ENCODE results near the gene RND2. TPM values are rescaled to one million over a fixed set of nuclear protein-coding genes. Genes with fewer than 3 reads are reported as not detected.
A peak's percentile ranks its signal among the peaks of the same experiment; 100 is the strongest.

Gene RND2
- total RNA-seq, 1 experiment from 2014 or later = 0.11 TPM

GRCh38 chr17:43006639-43007551, 18.1 kb upstream of the RND2 start, which contains the start of gene IFI35:
Gene IFI35 (plus strand): TSS chr17:43006784. CDS start chr17:43006948, 164 bp downstream.
- DNase-seq (ENCODE audit: low read depth) = peak; percentile 84

DNA sequence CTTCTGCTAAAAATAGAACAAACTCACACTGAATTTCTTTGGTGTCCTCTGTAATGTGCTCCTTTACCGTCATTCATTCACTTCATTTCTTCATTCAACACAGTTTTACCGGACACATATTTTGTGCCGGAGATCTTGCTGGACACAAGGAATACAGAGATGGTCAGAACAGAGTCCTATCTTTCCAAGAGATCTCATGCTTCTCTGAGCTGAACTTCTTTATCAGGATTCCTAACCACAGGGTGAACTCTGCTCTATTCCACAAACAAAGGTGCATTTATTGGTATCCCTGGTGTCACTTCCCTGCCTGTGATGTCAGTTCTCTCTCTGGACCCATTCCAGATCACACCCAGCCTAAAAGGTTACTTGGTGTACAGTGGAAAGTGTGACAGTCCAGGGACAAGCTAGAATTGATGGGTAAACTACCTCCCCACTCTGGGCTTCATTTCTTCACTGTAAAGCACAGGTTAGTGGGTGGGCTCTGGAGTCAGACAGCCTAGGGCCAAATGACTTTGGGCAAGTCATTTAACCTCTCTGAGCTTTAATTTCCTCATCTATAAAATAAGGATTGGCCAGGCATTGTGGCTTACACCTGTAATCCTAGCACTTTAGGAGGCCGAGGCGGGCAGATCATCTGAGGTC, 14.2 kb upstream of the RND2 start:
- no peak for DNase-seq (ENCODE audit: low read depth)

- no peak for DNase-seq (ENCODE audit: low read depth)
Measured at GRCh38 chr17:43011728-43012472, 13.1 kb upstream of the RND2 start.

GRCh38 chr17:43013296-43013695, 11.7 kb upstream of the RND2 start:
- DNase-seq (ENCODE audit: low read depth) = no peak

- no peak for DNase-seq (ENCODE audit: low read depth)
Measured at GRCh38 chr17:43014020-43014648, 10.9 kb upstream of the RND2 start.

GRCh38 chr17:43014649-43015542, 10.1 kb upstream of the RND2 start:
- DNase-seq (ENCODE audit: low read depth) = no peak

DNA sequence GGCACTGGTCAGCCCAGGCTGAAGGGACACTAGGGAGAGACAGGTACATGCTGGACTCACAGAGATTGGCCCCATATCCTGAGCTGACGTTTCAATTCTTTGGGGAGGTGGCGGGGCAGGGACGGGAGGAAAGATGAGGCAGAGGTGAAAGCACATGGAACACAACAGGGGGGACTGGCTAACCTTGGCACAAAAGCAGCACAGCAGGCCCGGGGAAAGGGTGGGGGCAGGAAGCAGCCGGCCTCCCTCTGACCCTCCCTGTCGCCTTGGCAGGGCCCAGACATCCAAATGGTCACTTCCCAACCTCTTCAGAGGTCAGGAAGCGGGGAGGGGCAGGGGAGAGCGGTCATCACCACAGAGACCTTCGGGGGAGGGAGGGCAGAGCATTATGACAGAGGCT, 9.5 kb upstream of the RND2 start:
- no peak for DNase-seq (ENCODE audit: low read depth)

DNA sequence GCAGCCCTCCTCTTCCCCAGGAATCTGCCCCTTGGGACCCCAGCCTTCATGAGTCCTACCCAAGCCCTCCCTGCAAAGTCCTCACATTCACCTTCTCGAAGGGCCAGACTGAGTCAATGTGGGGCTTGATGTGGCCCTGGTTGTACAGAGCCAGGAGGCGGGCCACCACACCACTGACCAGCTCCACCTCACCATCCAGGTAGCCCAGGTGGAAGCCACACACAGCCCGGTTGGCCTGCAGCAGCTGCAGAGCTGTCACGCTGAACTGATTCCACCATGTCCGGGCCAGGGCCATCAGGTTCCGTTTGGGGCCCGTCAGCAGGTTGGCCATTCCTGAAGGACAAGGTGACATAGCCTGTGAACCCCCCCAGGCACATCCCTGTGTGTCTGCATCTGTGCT, 8.8 kb upstream of the RND2 start:
- DNase-seq (ENCODE audit: low read depth) = no peak

DNA sequence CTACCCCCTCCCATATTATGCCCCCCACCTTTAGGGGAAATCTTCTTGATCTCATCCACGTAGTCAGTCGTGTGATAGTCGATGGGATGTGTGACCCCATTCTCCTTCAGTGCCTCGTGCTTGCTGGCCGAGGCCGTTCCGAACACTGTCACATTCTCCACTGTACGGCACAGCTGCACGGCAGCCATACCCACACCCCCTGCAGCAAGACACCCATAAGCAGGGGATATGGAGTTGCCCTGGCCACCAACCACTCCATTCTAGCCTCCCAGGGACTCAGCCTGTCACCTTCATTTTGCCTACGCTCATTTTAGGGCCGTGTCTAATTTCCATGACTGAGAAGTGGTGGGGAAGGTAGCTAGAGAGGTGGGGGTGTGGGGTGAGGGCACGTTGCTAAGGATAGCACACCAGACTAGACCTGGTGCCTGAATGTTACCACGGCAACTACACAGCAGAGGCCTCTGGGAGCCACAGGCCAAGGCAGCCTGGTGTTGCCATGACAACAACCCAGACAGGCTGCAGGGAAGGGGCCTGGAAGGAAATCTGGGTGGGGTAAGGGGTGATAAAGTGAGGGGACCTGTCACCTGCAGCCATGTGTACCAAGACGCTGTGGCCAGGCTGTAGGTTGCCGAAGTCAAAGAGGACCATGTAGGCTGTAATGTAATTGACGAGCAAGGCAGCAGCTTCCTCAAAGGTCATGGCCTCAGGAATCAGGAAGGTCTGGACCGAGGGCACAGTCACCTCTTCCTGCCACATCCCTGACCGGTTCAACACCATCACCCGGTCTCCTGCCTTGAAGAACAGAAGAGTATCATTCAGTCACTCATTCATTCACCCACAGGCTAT, 6.8 kb upstream of the RND2 start:
- DNase-seq (ENCODE audit: low read depth) = no peak

DNA sequence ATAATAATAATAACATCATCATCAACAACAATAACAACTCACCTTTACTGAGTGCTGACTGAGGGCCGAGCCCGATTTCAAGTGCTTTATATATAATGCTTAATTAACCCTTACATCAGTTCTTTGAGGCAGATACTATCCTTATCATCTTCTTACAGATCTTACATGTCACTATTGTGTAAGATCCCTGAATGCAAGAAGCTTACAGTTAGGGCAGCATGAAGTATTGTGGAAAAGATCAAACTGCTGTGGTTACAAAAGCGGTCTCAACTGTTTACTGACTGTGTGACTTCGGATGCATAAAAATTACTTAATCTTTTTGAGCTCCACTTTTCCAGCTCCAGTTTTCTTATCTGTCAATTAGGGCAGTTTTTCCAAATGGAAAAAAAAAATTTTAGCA, 6.1 kb upstream of the RND2 start:
- no peak for DNase-seq (ENCODE audit: low read depth)

DNA sequence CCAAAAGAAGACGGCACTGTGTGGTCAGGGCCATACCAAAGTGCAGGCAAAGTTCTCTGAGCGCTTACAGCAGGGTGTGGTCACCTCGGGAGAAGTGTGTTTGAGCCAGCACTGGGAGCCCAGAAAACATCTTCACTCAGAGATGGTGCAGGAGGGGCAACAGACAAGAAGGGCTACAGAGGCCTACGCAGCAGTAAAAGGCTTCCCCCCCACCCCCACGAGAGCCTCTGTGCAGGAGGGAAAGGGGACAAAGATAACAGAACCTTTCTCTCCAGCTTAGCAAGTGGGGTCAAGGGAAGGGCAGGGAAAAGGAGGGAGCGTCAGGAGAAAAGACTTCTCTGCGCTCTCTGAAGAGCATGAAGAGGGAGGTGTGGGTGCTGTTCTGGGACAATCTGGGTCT, 5.6 kb upstream of the RND2 start:
- DNase-seq (ENCODE audit: low read depth) = no peak

- DNase-seq (ENCODE audit: low read depth) = no peak
Measured at GRCh38 chr17:43020030-43020621, 4.9 kb upstream of the RND2 start.

- peak; percentile 72 for DNase-seq (ENCODE audit: low read depth)
Measured at GRCh38 chr17:43020789-43021740, 4.0 kb upstream of the RND2 start.

DNA sequence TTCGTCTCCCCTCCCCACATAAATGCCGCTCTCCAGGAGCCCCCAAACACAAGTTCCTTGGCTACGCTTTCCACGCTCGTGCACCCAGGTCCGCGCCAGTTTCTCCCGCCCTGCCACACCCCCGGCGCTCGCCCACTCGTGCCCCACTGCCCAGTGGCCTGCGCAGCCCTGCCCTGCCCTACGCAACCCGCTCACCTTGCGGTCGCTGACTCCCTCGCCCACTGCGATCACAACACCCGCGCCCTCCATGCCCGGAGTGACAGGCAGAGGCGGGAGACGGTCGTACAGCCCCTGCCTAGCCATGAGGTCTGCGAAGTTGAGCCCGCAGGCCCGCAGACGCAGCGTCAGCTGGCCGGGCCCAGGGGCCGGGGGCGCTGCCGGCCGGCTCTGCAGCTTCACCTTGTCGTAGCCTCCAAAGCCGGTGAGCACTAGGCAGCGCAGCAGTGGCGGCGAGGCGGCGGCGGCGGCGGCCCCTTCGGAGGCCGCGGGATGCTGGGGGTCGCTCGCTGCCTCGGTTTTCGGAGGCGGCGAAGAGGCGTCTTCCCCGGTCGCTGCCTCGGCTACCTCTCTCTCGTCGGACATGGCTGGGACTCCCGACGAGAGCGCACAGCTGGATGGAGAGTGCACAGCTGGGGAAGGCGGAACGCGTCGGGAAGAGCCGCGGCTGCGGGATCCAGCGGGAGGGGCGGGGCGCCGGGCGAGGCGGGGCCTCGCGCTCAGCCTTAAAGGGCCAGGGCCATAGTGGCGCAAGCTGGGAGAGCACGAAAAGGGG, 3.1 kb upstream of the RND2 start, which contains the start of gene VAT1:
VAT1 (minus strand) TSS at position 645 of the 772 bp plus-strand sequence; CDS start at position 582, 63 bp downstream.
- peak; percentile 82 for DNase-seq (ENCODE audit: low read depth)

GRCh38 chr17:43025290-43025657, 243 bp downstream of the RND2 start:
- DNase-seq (ENCODE audit: low read depth) = no peak

DNA sequence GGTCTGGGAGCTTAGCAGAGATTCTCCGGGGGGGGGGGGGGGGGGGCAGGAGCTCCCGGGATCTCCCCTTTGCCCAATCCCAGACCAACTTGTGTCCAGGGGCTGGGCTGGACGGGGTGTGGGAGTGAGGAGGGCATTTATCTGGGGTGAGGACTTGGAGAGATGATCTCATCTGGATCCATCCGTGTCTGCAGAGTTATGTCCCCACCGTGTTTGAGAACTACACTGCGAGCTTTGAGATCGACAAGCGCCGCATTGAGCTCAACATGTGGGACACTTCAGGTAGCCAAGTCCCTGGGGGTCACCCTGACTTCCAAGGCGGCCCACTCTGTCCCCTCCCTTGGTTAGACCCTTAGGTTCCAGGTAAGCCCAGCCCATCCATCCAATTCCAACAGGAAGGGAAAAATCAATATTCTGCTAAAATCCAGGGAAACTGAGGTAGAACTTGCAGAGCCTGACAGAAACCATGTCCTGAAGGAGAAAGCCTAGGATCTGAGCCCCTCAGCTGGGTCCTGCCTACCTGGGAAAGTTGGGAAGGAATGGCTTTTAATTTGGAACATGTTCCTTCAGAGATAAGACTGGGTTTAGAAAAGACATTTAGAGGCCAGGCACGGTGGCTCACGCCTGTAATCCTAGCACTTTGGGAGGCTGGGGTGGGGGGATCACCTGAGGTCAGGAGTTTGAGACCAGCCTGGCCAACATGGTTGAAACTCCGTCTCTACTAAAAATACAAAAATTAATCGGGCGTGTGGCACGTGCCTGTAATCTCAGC, 921 bp downstream of the RND2 start:
- DNase-seq (ENCODE audit: low read depth) = no peak

GRCh38 chr17:43026595-43026994, 1.6 kb downstream of the RND2 start:
- no peak for DNase-seq (ENCODE audit: low read depth)

Data from Daoy (cell line).